Inflammatory macrophage treated with lipopolysaccharide for 1 hour (primary cell): ENCODE data around the gene SLCO1A2.

Experiments
- DNase-seq, 2 donors: peaks; one replicate each; pipeline ENCODE4 v3.0.0-alpha.2; 2020 to 2022

Gene SLCO1A2

GRCh38 chr12:21324551-21324950 lies 10.2 kb downstream of the SLCO1A2 start:
- DNase-seq = no peak

GRCh38 chr12:21323736-21324135 lies 11.0 kb downstream of the SLCO1A2 start:
- no peak for DNase-seq

- DNase-seq = no peak
Measured at GRCh38 chr12:21308785-21309184, 25.9 kb downstream of the SLCO1A2 start.

- no peak for DNase-seq
Measured at GRCh38 chr12:21305661-21306060, 29.1 kb downstream of the SLCO1A2 start.

- peak; percentile 17 to 58 for DNase-seq
Measured at GRCh38 chr12:21300632-21301031, 34.1 kb downstream of the SLCO1A2 start.

- peak; percentile 11 to 39 for DNase-seq
Measured at GRCh38 chr12:21296751-21297406, 37.8 kb downstream of the SLCO1A2 start.

- DNase-seq = no peak
Measured at GRCh38 chr12:21296348-21296747, 38.4 kb downstream of the SLCO1A2 start.

- DNase-seq = no peak
Measured at GRCh38 chr12:21294176-21294575, 40.5 kb downstream of the SLCO1A2 start.

- DNase-seq = no peak
Measured at GRCh38 chr12:21292111-21292510, 42.6 kb downstream of the SLCO1A2 start.

- no peak for DNase-seq
Measured at GRCh38 chr12:21289698-21290097, 45.0 kb downstream of the SLCO1A2 start.

- no peak for DNase-seq
Measured at GRCh38 chr12:21276826-21277225, 57.9 kb downstream of the SLCO1A2 start.

- DNase-seq = peak; percentile 10 to 14
Measured at GRCh38 chr12:21265932-21266331, 68.8 kb downstream of the SLCO1A2 start.

GRCh38 chr12:21264232-21264631 lies 70.5 kb downstream of the SLCO1A2 start:
- no peak for DNase-seq

- no peak for DNase-seq
Measured at GRCh38 chr12:21257172-21257571, 77.5 kb downstream of the SLCO1A2 start.

- DNase-seq = no peak
Measured at GRCh38 chr12:21252070-21252469, 82.6 kb downstream of the SLCO1A2 start.

GRCh38 chr12:21248679-21249078 lies 86.0 kb downstream of the SLCO1A2 start:
- DNase-seq = peak in 1 of 2 donors; percentile 14

GRCh38 chr12:21239866-21240265 lies 94.9 kb downstream of the SLCO1A2 start:
- no peak for DNase-seq

- no peak for DNase-seq
Measured at GRCh38 chr12:21234395-21234794, 100.3 kb downstream of the SLCO1A2 start.

- no peak for DNase-seq
Measured at GRCh38 chr12:21223930-21224329, 110.8 kb downstream of the SLCO1A2 start.

GRCh38 chr12:21221778-21222177 lies 112.9 kb downstream of the SLCO1A2 start:
- DNase-seq = no peak

GRCh38 chr12:21221072-21221471 lies 113.6 kb downstream of the SLCO1A2 start:
- no peak for DNase-seq

GRCh38 chr12:21220266-21220665 lies 114.5 kb downstream of the SLCO1A2 start:
- DNase-seq = no peak

GRCh38 chr12:21219206-21219605 lies 115.5 kb downstream of the SLCO1A2 start:
- DNase-seq = no peak
